Glomerular endothelial cell (primary cell): Measurements from ENCODE around the gene ASB7. TPM values are rescaled to one million over a fixed set of nuclear protein-coding genes. Genes with fewer than 3 reads are reported as not detected.
A peak's percentile ranks its signal among the peaks of the same experiment; 100 is the strongest.
"Not testable (repeated sequence)": the region's sequence is repeated elsewhere in the genome, so short reads cannot be mapped to it uniquely, and the experiment has no call there.

Experiments used
- DNase-seq: peaks from one replicate; pipeline ENCODE4 v3.0.0-alpha.2; 2011; ENCODE audit warnings: low read depth, low spot score; ENCODE audit errors: extremely low read depth
- total RNA-seq: library from RNA; depleted of rRNA; stranded (reverse); fragments of >200 nt; gene quantifications from 2 replicates; pipeline ENCODE4 v1.2.3, GENCODE V29; 2015

The ASB7 gene
- total RNA-seq, 1 donor from 2014 or later = 10.8 TPM

- no peak for DNase-seq
Measured at GRCh38 chr15:100645671-100646070, 43.3 kb downstream of the ASB7 start.

GRCh38 chr15:100648951-100649350 is 46.6 kb downstream of the ASB7 start:
- no peak for DNase-seq

GRCh38 chr15:100650685-100651084 is 48.3 kb downstream of the ASB7 start:
- no peak for DNase-seq

GRCh38 chr15:100651253-100651652 is 48.9 kb downstream of the ASB7 start:
- DNase-seq = no peak

- no peak for DNase-seq
Measured at GRCh38 chr15:100652116-100652515, 49.7 kb downstream of the ASB7 start.

GRCh38 chr15:100653608-100654007 is 51.2 kb downstream of the ASB7 start:
- DNase-seq = no peak

- no peak for DNase-seq
Measured at GRCh38 chr15:100658895-100659294, 56.5 kb downstream of the ASB7 start.

- no peak for DNase-seq
Measured at GRCh38 chr15:100661156-100661555, 58.8 kb downstream of the ASB7 start.

- no peak for DNase-seq
Measured at GRCh38 chr15:100663086-100663914, 60.9 kb downstream of the ASB7 start.

- no peak for DNase-seq
Measured at GRCh38 chr15:100663915-100664281, 61.5 kb downstream of the ASB7 start.

- no peak for DNase-seq
Measured at GRCh38 chr15:100665570-100665969, 63.2 kb downstream of the ASB7 start.

- DNase-seq = no peak
Measured at GRCh38 chr15:100667405-100668347, 65.3 kb downstream of the ASB7 start.

GRCh38 chr15:100668348-100668745 is 66.0 kb downstream of the ASB7 start:
- no peak for DNase-seq

GRCh38 chr15:100669260-100669659 is 66.9 kb downstream of the ASB7 start:
- DNase-seq = no peak

- DNase-seq = no peak
Measured at GRCh38 chr15:100670505-100671021, 68.2 kb downstream of the ASB7 start.

- DNase-seq = no peak
Measured at GRCh38 chr15:100671124-100671680, 68.8 kb downstream of the ASB7 start.

- peak; percentile 4 for DNase-seq
Measured at GRCh38 chr15:100671858-100672543, 69.6 kb downstream of the ASB7 start.

- no peak for DNase-seq
Measured at GRCh38 chr15:100672959-100673358, 70.6 kb downstream of the ASB7 start.

- not testable (repeated sequence) for DNase-seq
Measured at GRCh38 chr15:100679151-100679550, 76.8 kb downstream of the ASB7 start.

GRCh38 chr15:100680726-100681125 is 78.3 kb downstream of the ASB7 start:
- no peak for DNase-seq

GRCh38 chr15:100681335-100681746 is 79.0 kb downstream of the ASB7 start:
- DNase-seq = no peak
